AG09309 (cell line): ENCODE results near the gene RALY.

Experiments
- DNase-seq: peaks from one replicate; pipeline ENCODE4 v3.0.0-alpha.2; 2010; ENCODE audit warnings: low read depth
- H3K4me3 ChIP-seq: 2 replicates; pipeline ENCODE4 v1.5.1; 2011; ENCODE audit warnings: mild to moderate bottlenecking, low read depth, low read length, moderate library complexity; ENCODE audit not compliant: control insufficient read depth
- TF ChIP-seq, protein P1 (sequence below): IDR thresholded peaks from 2 replicates; pipeline ENCODE4 v1.5.1; 2011; ENCODE audit warnings: mild to moderate bottlenecking, low read depth, low read length, inconsistent platforms; ENCODE audit not compliant: insufficient read depth, control insufficient read depth; ENCODE audit errors: missing control alignments

The RALY gene

DNA sequence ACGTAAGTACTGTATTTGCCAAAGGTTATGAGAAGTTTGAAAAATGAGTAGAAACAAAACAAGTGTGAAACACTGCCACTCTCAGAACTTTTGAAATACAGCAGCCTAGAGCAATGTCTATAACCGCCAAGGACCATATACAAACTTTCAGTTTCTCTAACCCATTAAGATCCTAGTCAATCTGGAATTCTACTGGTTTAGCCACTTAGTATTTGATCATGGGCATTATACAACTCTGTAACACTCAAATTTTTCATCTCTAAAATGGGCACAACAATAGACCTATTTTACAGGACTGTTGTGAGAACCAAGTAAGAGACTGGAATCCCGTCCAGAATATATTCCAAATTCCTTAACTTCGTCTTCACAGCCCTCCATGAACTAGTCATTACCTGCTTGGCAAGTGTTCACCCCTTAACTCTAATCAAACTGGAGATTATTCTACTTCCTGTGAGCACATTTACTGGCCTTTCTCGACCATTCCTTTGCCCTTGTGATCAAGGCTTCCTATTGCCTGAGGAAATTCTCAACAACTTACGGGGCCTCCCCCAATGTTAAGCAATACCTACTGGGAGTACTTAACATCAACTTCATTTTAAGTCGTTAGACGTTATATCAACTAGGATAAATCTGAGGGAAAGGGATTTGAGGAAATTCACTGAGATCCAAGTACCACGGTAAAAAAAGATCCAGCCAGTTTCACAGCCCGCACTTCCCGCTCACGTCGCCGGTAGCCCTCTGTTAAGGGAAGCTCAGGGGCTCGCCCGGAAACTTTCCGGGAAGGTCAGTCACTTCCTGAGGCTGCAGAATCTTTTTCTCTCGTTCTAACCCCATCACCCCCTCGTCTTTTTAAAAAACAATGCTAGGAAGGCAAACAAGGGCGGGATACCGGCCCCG, 117.3 kb downstream of the RALY start:
- peak; percentile 44 for DNase-seq
- H3K4me3 ChIP-seq, result peak overlapping the region; percentile 86
- TF ChIP-seq, protein P1, sequence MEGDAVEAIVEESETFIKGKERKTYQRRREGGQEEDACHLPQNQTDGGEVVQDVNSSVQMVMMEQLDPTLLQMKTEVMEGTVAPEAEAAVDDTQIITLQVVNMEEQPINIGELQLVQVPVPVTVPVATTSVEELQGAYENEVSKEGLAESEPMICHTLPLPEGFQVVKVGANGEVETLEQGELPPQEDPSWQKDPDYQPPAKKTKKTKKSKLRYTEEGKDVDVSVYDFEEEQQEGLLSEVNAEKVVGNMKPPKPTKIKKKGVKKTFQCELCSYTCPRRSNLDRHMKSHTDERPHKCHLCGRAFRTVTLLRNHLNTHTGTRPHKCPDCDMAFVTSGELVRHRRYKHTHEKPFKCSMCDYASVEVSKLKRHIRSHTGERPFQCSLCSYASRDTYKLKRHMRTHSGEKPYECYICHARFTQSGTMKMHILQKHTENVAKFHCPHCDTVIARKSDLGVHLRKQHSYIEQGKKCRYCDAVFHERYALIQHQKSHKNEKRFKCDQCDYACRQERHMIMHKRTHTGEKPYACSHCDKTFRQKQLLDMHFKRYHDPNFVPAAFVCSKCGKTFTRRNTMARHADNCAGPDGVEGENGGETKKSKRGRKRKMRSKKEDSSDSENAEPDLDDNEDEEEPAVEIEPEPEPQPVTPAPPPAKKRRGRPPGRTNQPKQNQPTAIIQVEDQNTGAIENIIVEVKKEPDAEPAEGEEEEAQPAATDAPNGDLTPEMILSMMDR, result no peak

DNA sequence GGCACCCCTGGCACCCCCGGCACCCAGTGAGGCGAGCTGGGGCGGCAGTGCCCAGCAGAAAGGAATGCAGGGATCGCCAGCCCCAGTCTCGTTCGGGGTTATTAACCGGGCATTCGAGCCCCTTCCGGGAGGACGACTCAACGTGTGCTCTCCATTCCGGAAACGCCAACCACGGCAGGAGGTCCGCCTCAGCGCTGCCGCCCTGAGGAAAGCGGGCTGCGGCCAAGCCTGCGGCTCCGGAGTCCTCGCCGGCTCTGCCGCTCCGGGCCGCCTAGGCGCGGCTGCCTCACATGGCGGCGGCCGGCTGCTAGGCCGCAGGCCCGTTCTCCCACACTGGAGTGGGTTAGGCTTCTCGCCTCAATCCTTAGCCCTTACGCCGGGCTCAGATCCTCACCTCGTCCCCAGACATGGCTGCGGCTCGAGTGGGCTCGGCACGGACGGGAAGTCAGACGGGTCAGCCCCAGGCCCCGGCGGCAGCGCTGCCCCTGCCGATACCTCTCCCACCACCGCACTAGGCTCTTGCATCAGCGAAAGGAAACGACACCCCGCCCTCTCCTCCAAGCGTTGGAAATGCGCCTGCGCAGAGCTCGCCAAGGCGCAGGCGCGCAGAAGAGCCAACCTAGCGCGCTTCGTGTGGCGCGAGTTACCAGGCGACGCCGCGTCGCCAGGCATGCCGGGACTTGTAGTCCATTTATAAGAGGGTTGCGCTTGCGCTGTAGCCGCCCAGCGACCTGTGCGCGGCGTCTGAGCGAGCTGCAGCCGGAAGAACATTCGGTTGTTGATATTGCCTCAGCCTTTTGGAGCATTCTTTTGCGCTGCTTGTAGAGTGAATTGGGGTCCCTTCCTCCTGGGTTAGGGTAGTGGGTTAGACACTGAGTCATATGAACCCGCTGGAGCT, 118.2 kb downstream of the RALY start, which contains the start of gene EIF2S2:
EIF2S2 (minus strand) TSS at position 542 of the 898 bp plus-strand sequence; CDS start at position 409, 133 bp downstream.
- DNase-seq, result peak; percentile 96
- TF ChIP-seq, protein P1, result no peak

DNA sequence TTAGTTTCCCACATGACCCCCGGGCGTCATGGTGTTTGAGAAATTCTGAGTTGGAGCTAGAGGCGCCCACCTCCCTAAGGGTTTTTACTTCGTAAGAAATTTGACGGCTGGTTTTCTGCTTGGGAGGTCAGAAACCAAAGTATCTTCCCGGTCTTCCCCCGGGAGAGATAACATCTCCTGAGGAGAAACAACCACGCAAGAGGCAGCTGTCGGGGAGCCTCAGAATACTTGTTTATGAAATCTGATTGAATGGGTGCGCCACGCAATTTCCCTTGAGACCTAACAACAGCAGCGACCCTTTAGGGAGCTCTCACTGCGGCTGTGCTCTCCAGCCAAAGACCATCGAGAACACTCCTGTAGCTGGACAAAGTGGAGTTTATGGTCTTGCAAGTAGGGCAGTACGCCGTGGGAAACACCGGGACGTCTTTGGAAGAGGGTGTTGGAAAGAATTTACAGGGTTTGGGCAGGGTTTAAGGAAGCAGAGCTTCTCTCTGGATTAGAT, 118.9 kb downstream of the RALY start:
- TF ChIP-seq, protein P1, result no peak
- no peak for DNase-seq
- peak overlapping the region; percentile 86 for H3K4me3 ChIP-seq

More for the DNA sequence above, 118.2 kb downstream of the RALY start, which contains the start of gene EIF2S2:
- H3K4me3 ChIP-seq, result peak within 1 kb of the TSS; percentile 86

DNA sequence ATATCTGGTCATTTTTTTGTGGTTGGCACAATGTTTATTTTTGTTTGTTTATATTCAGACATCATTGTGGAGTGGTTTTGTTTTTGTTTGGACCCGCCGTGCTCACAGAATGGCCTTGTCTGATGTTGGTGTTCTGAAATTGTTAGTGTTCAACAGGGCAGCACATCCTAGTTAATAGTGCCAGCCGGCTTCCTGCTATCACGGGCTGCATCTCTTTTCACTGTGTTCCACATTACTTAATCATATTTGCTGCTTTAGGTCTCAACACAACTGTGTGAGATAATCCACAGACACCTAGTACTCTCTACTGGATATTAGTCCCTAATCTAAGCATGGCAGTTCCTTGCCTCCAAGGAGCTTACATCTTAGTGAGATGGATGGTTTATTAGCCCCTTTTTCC, 121.1 kb downstream of the RALY start:
- TF ChIP-seq, protein P1, result no peak
- DNase-seq, result no peak
- H3K4me3 ChIP-seq, result no peak overlapping the region

DNA sequence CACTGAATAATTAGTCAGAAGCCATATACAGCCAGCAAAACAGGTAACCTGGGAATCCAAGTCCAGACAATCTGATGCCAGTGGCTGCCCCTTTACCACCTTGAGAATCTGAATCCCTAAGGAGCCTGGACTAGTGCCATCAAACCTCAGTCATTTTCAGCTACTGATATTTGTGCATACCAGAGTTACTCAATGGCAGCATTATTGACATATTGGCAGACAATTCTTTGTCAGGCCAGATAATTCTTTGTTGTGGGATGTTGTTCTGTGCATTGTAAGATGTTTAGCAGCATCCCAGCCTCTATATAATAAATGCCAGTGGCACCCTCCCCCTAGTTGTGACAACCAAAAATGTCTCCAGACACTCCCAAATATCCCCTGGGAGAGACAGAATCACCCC, 121.5 kb downstream of the RALY start:
- H3K4me3 ChIP-seq, result no peak overlapping the region
- no peak for DNase-seq
- TF ChIP-seq, protein P1, result no peak

DNA sequence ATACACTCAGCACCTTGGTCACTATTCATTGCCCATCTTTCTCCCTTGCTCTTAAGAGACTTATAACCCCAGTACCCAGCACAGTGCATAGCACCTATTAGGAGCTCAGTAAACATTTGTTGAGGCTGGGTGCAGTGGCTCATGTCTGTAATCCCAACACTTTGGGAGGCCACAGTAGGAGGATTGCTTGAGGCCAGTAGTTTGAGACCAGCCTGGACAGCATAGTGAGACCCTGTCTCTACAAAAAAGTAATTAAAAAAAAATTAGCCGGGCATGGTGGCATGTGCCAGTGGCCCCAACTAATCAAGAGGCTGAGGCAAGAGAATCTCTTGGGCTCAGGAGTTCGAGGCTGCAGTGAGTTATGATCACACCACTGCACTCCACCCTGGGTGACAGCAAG, 126.5 kb downstream of the RALY start:
- TF ChIP-seq, protein P1, result no peak
- H3K4me3 ChIP-seq, result no peak overlapping the region
- no peak for DNase-seq
